HL-60 (cell line): ENCODE results near the gene SURF2.

ENCODE experiments used
- DNase-seq, 2 experiments: peaks; one replicate each; pipeline ENCODE4 v3.0.0-alpha.2; 2010 to 2020; ENCODE audit warnings: low read depth in 1 of 2, low spot score in 1 of 2
- H3K27ac ChIP-seq: fragments of 250-450 bp; sonication (Bioruptor Pico); replicated peaks from 2 replicates; pipeline ENCODE4 v1.5.1; 2020; ENCODE audit warnings: mild to moderate bottlenecking, moderate library complexity
- H3K27me3 ChIP-seq: fragments of 250-450 bp; sonication (Bioruptor Pico); 2 replicates; pipeline ENCODE4 v1.5.1; 2021; ENCODE audit warnings: mild to moderate bottlenecking, moderate library complexity; ENCODE audit not compliant: insufficient read depth, poor library complexity, severe bottlenecking
- H3K4me3 ChIP-seq: replicated peaks from 2 replicates; pipeline ENCODE4 v1.5.1; 2011; ENCODE audit warnings: mild to moderate bottlenecking, control low read depth, low read length; ENCODE audit not compliant: insufficient read depth
- GABPA ChIP-seq: IDR thresholded peaks from 2 replicates; pipeline ENCODE4 v1.6.1; 2012; ENCODE audit warnings: low read depth
- POLR2AphosphoS5 ChIP-seq: IDR thresholded peaks from 2 replicates; pipeline ENCODE4 v1.6.1; 2012; ENCODE audit warnings: low read depth
- REST ChIP-seq: IDR thresholded peaks from 2 replicates; pipeline ENCODE4 v1.6.1; 2012; ENCODE audit warnings: low read depth; ENCODE audit not compliant: insufficient replicate concordance
- SPI1 ChIP-seq: IDR thresholded peaks from 2 replicates; pipeline ENCODE4 v1.6.1; 2012; ENCODE audit warnings: low read depth, mild to moderate bottlenecking, borderline replicate concordance
- TF ChIP-seq, protein P1 (sequence below): IDR thresholded peaks from one replicate; pipeline ENCODE4 v1.5.1; 2011; ENCODE audit warnings: low read length, control low read depth, inconsistent platforms; ENCODE audit not compliant: insufficient read depth

Gene SURF2

DNA sequence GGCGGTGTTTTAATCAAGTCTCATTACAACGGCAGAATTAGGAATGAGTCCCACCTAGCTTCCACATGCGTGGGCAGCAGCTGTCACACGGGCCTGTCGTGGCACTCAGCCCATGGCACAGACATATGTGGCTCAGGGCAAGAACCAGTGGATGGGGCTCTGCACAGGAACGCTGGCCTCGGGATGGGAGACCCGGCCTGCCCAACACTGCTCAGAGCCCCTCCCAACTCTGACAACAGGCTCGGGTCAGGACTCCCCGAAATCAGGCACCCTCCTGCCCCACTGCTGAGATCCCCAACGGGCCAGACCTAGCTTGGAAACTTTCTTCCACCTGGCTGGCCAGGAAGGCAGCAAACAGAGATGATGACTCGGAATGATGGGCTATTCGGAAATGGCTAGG, 15.4 kb upstream of the SURF2 start:
- no peak for TF ChIP-seq GABPA
- Histone ChIP-seq H3K27me3 (no peaks in the 10 kb centered on the region), H3K27ac (peak overlapping the region; percentile 56), H3K4me3 (no peak overlapping the region)
- no peak for DNase-seq

- H3K27me3 ChIP-seq, result no peaks in the 10 kb centered on the region
- DNase-seq, result peak in 1 of 2 experiments; percentile 88
- TF ChIP-seq GABPA (no peak), POLR2AphosphoS5 (peak; percentile 83), SPI1 (peak; percentile 51; the same call in 1 of the 2 replicates)
- peak overlapping the region; percentile 56 for H3K27ac ChIP-seq
- H3K4me3 ChIP-seq, result no peak overlapping the region
These were observed 14.8 kb upstream of the SURF2 start for GRCh38 chr9:133341369-133342068.

DNA sequence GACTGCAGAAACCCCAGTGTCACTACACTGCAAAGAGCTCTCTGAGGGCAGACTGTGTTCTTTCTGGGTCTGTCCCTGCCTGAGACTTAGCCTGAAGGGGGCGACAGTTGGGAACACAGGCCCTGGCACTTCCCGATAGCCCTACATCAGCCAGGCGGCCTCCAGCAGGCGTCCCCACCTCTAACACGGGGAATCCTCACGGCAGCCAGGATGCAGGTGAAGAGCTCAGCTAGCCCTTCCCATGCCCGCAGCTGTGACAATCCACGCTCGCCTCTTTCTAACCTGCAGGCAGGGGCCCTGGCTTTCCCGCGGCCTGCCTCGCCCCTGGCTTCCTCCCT, 14.3 kb upstream of the SURF2 start:
- no peak for DNase-seq
- H3K27ac ChIP-seq, result peak overlapping the region; percentile 56
- H3K4me3 ChIP-seq, result no peak overlapping the region
- TF ChIP-seq REST (no peak), POLR2AphosphoS5 (0 out of 2 replicates have a peak, but pooled peaks have one; percentile 1)
- no peaks in the 10 kb centered on the region for H3K27me3 ChIP-seq

DNA sequence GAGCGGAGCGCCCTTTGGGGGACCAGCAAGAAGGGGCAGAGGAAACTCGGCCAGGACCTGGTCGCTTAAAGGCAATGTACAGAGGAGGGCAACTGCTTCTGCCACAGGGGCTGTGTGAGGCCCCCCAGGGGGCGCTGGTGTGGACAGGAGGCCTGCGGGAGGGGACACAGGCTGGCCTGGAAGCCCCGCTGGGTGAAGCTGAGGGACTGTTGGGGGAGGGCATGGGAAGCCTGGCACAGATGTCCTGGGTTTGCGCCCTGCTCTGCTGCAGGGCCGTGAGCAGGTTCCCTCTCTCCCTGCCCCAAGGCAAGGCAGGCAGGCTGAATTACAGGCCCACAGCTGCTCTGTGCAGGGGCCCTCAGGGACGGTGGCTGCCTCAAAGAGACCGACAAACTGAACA, 13.8 kb upstream of the SURF2 start:
- Histone ChIP-seq H3K27me3 (no peaks in the 10 kb centered on the region), H3K27ac (peak overlapping the region; percentile 56), H3K4me3 (no peak overlapping the region)
- TF ChIP-seq REST, result no peak
- TF ChIP-seq GABPA, result no peak
- TF ChIP-seq, protein P1, sequence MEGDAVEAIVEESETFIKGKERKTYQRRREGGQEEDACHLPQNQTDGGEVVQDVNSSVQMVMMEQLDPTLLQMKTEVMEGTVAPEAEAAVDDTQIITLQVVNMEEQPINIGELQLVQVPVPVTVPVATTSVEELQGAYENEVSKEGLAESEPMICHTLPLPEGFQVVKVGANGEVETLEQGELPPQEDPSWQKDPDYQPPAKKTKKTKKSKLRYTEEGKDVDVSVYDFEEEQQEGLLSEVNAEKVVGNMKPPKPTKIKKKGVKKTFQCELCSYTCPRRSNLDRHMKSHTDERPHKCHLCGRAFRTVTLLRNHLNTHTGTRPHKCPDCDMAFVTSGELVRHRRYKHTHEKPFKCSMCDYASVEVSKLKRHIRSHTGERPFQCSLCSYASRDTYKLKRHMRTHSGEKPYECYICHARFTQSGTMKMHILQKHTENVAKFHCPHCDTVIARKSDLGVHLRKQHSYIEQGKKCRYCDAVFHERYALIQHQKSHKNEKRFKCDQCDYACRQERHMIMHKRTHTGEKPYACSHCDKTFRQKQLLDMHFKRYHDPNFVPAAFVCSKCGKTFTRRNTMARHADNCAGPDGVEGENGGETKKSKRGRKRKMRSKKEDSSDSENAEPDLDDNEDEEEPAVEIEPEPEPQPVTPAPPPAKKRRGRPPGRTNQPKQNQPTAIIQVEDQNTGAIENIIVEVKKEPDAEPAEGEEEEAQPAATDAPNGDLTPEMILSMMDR, result no peak
- TF ChIP-seq SPI1, result no peak
- no peak for TF ChIP-seq POLR2AphosphoS5
- no peak for DNase-seq

- Histone ChIP-seq H3K4me3 (no peak overlapping the region), H3K27ac (no peak overlapping the region), H3K27me3 (no peaks in the 10 kb centered on the region)
- no peak for DNase-seq
- TF ChIP-seq POLR2AphosphoS5, result no peak
- TF ChIP-seq REST, result no peak
- TF ChIP-seq GABPA, result no peak
- TF ChIP-seq, protein P1, result no peak
- no peak for TF ChIP-seq SPI1
These were observed 12.3 kb upstream of the SURF2 start for GRCh38 chr9:133344071-133344470.
